ENCODE data around the gene DHRS12. TPM values are rescaled to one million over a fixed set of nuclear protein-coding genes. Genes with fewer than 3 reads are reported as not detected.

DHRS12 gene
- total and polyA plus RNA-seq, 7 donors, result 7.4 to 26.9 (median 15.8) TPM

DNA sequence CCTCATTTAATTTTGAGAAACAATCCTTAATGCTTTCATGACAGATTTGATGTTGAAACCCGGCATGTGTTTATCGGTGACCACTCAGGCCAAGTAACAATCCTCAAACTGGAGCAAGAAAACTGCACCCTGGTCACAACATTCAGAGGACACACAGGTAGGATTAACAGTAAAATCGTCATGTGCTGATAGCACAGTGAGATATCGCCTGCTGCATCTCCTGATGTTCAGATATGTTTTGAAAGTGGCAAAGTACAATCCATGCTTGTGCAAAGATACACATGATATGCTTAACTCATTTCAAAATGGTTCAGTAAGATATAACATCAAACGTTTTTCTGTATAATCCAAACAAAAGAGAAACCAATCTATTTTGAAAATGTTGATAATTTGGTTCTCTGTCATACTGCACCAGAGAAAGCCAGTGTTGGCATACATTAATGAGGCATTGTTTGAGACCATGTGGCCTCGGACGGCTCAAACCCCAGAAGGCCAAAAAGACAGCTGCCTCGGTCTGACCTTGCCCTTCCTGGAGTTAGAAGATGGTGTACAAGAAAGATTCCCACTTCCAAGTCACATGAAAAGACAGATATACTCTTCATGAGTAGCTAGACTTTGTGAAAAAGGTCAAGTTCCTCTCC is 76.2 kb downstream of the DHRS12 start:
- peaks cover 0 to 36% (median 33%) of the 10 kb centered on the region in 4 donors for H3K4me1 ChIP-seq
- 90 to 92% methylated on average over 8 of the region's 8 CpGs for WGBS, 2 donors

DNA sequence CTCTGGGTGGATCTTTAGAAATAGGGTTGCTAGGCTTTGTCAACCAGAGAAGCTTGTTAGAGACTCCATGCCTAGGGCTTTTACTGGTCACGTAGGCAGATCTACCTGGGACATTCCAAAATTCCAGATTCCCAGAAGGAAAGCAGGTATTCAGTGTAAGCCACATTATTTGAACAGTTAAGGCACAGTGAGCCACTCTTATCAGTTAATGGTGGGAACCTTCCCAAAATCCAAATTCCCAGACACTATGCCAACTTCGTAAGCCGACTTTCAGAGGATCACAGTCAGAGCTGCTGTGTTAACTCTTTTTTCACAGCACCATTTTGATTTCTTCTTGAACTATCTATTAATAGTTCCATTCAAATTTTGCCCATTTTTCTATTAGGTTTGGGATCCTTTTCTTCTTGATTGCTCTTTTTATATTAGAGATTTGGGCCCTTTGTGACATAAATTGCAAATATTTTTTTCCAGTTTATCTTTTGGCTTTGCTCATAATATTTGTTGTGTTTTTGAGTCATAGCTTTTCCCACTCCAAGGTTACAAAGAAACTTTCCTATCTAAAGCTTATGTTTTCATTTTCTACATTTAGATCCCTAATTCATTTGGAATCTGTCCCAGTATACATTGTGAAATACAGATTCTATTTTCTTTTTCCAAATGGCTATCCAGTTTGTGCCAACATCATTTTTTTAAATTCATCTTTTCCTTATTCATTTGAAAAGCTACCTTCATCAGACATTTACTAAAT is 77.3 kb downstream of the DHRS12 start:
- DNase-seq, result no peak
- WGBS, 2 donors, result 78 to 85% methylated on average over 3 of the region's 3 CpGs
- intact Hi-C loops (cut with DNase I), result no loop called here
- Histone ChIP-seq H3K27ac (no peak overlapping the region), H3K4me1 (peaks cover 0 to 32% (median 30%) of the 10 kb centered on the region in 4 donors), H3K27me3 (no peaks in the 10 kb centered on the region), H3K36me3 (no peaks in the 10 kb centered on the region), H3K9me3 (no peaks in the 10 kb centered on the region), H3K4me3 (no peak overlapping the region)
- no peak for TF ChIP-seq EP300 (IDR thresholded peaks at IDR 0.05)
- no peak for TF ChIP-seq POLR2AphosphoS5 (IDR thresholded peaks at IDR 0.05)
- no peak for TF ChIP-seq CTCF (IDR thresholded peaks at IDR 0.05)

More for the DNA sequence above, 76.2 kb downstream of the DHRS12 start:
- no peak for DNase-seq
- TF ChIP-seq EP300 (IDR thresholded peaks at IDR 0.05) (no peak), POLR2AphosphoS5 (IDR thresholded peaks at IDR 0.05) (no peak), CTCF (IDR thresholded peaks at IDR 0.05) (no peak)
- intact Hi-C loops (cut with DNase I), result no loop called here
- no peaks in the 10 kb centered on the region for H3K9me3 ChIP-seq
- no peak overlapping the region for H3K4me3 ChIP-seq
- no peaks in the 10 kb centered on the region for H3K27me3 ChIP-seq
- H3K27ac ChIP-seq, result no peak overlapping the region
- H3K36me3 ChIP-seq, result no peaks in the 10 kb centered on the region

DNA sequence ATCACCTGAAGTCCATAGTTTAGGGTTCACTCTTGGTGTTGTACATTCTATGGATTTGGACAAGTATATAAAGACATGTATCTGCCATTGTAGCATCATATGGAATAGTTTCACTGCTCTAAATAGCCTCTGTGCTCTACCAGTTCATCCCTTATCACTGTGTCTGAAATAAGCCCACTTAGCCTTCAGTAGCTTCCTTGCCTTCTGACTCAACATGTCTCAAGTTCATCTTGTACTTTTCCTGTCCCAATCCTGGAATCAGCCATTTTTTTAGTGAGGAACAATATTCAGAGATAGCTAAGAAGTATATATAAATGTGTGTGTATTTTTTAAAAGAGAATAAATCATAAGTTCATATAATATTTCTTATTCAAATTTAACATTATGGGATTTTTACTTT is 79.2 kb downstream of the DHRS12 start:
- Histone ChIP-seq H3K9me3 (no peaks in the 10 kb centered on the region), H3K27ac (no peak overlapping the region), H3K4me3 (no peak overlapping the region), H3K4me1 (peaks cover 0 to 20% (median 18%) of the 10 kb centered on the region in 4 donors), H3K36me3 (no peaks in the 10 kb centered on the region), H3K27me3 (no peaks in the 10 kb centered on the region)
- DNase-seq, result no peak
- TF ChIP-seq CTCF (IDR thresholded peaks at IDR 0.05) (no peak), POLR2A (IDR thresholded peaks at IDR 0.05) (no peak)
- intact Hi-C loops (cut with DNase I), result no loop called here

GRCh38 chr13:51723529-51723928 is 80.4 kb downstream of the DHRS12 start:
- Histone ChIP-seq H3K27ac (no peak overlapping the region), H3K4me3 (no peak overlapping the region), H3K4me1 (peaks cover 0 to 12% (median 9%) of the 10 kb centered on the region in 4 donors), H3K36me3 (no peaks in the 10 kb centered on the region), H3K9me3 (no peaks in the 10 kb centered on the region), H3K27me3 (no peaks in the 10 kb centered on the region)
- DNase-seq, result no peak
- intact Hi-C loops (cut with DNase I), result no loop called here
- TF ChIP-seq POLR2A (IDR thresholded peaks at IDR 0.05) (no peak), POLR2AphosphoS5 (IDR thresholded peaks at IDR 0.05) (no peak)
- 95 to 96% methylated on average over 6 of the region's 6 CpGs for WGBS, 2 donors

- H3K4me3 ChIP-seq, result no peak overlapping the region
- no peaks in the 10 kb centered on the region for H3K36me3 ChIP-seq
- intact Hi-C loops (cut with DNase I), result no loop called here
- H3K27ac ChIP-seq, result peak overlapping the region; percentile 29 to 51 (median 45)
- H3K4me1 ChIP-seq, result peaks cover 0 to 12% (median 9%) of the 10 kb centered on the region in 4 donors
- H3K27me3 ChIP-seq, result no peaks in the 10 kb centered on the region
- no peak for TF ChIP-seq EP300 (IDR thresholded peaks at IDR 0.05)
- TF ChIP-seq POLR2A (IDR thresholded peaks at IDR 0.05), result no peak
- no peak for TF ChIP-seq POLR2AphosphoS5 (IDR thresholded peaks at IDR 0.05)
- no peak for TF ChIP-seq CTCF (IDR thresholded peaks at IDR 0.05)
- WGBS, 2 donors, result 76 to 90% methylated on average over 3 of the region's 3 CpGs
- H3K9me3 ChIP-seq, result no peaks in the 10 kb centered on the region
- peak; percentile 71 for DNase-seq
Observed at GRCh38 chr13:51721496-51721895, 82.5 kb downstream of the DHRS12 start.
